Gastroesophageal sphincter (tissue), 3 donors: Measurements from ENCODE around the gene PAK1.

Experiments
- CTCF ChIP-seq, 4 experiments: fragments of 200-600 bp in 2 of 4; fragments of 450-650 bp in 2 of 4; sonication (generic) in 1 of 4; IDR thresholded peaks; one replicate each; pipeline ENCODE4 v1.5.1; 2017 to 2019; ENCODE audit warnings: antibody characterized with exemption in 4 of 4, mild to moderate bottlenecking in 2 of 4, moderate library complexity in 2 of 4
- EP300 ChIP-seq: sonication (generic); formaldehyde crosslinking; IDR thresholded peaks from one replicate; pipeline ENCODE4 v1.6.1; 2017; ENCODE audit warnings: antibody characterized with exemption, mild to moderate bottlenecking
- POLR2A ChIP-seq, 2 donors: fragments of 450-650 bp; IDR thresholded peaks; one replicate each; pipeline ENCODE4 v1.6.1; 2017; ENCODE audit warnings: antibody characterized with exemption in 2 of 2, mild to moderate bottlenecking in 2 of 2, moderate library complexity in 1 of 2
- POLR2AphosphoS5 ChIP-seq: sonication (generic); formaldehyde crosslinking; IDR thresholded peaks from one replicate; pipeline ENCODE4 v1.6.1; 2017; ENCODE audit warnings: antibody characterized with exemption

- no peak for TF ChIP-seq CTCF (IDR thresholded peaks at IDR 0.05)
- no peak for TF ChIP-seq POLR2A (IDR thresholded peaks at IDR 0.05)
- TF ChIP-seq EP300: no peak
- TF ChIP-seq POLR2AphosphoS5: no peak
Observed at GRCh38 chr11:77410076-77410827, 63.6 kb downstream of the PAK1 start.
